Lower lobe of right lung (tissue), 2 donors: ENCODE measurements around the gene CHST1. TPM values are rescaled to one million over a fixed set of nuclear protein-coding genes. Genes with fewer than 3 reads are reported as not detected.

Source experiments
- ATAC-seq, 2 donors: fragments of 200-7000 bp; cut with Tn5 transposase; one replicate each; pipeline ENCODE4 v1.9.1; 2020 to 2022; ENCODE audit warnings: mild to moderate bottlenecking in 2 of 2, moderate library complexity in 2 of 2
- DNase-seq: peaks from one replicate; pipeline ENCODE4 v3.0.0-alpha.2; 2020
- H3K27ac ChIP-seq: fragments of 200-600 bp; one replicate; pipeline ENCODE4 v1.8.0; 2022
- H3K27me3 ChIP-seq: fragments of 200-600 bp; one replicate; pipeline ENCODE4 v1.8.0; 2022; ENCODE audit warnings: low read depth
- H3K36me3 ChIP-seq: fragments of 200-600 bp; one replicate; pipeline ENCODE4 v1.8.0; 2022; ENCODE audit warnings: mild to moderate bottlenecking
- H3K4me1 ChIP-seq: fragments of 200-600 bp; one replicate; pipeline ENCODE4 v1.8.0; 2022
- H3K4me3 ChIP-seq: fragments of 200-600 bp; one replicate; pipeline ENCODE4 v1.8.0; 2022; ENCODE audit warnings: mild to moderate bottlenecking
- H3K9me3 ChIP-seq: fragments of 200-600 bp; one replicate; pipeline ENCODE4 v1.8.0; 2022
- intact Hi-C: fragments of 100-400 bp; cut with DNase I; formaldehyde crosslinking; loops from one replicate; pipeline ENCODE4 v1.11.0; 2022
- total RNA-seq: library from RNA; stranded (reverse); fragmentation: NEBNext Ultra II Directional; extraction: Animal tissue kit (Norgen Biotek cat#: 25700); gene quantifications from one replicate; pipeline ENCODE4 v1.2.1, GENCODE V29; 2021
- TF ChIP-seq, protein P1 (sequence below): fragments of 200-600 bp; IDR thresholded peaks from one replicate; pipeline ENCODE4 v1.8.0; 2022; ENCODE audit warnings: antibody characterized with exemption, mild to moderate bottlenecking
- donor health status: DM: no; HTN: yes; CAD: no; lungs with severe emphysema.

CHST1 gene
- total RNA-seq, 1 donor from 2014 or later, result 4.6 TPM

DNA sequence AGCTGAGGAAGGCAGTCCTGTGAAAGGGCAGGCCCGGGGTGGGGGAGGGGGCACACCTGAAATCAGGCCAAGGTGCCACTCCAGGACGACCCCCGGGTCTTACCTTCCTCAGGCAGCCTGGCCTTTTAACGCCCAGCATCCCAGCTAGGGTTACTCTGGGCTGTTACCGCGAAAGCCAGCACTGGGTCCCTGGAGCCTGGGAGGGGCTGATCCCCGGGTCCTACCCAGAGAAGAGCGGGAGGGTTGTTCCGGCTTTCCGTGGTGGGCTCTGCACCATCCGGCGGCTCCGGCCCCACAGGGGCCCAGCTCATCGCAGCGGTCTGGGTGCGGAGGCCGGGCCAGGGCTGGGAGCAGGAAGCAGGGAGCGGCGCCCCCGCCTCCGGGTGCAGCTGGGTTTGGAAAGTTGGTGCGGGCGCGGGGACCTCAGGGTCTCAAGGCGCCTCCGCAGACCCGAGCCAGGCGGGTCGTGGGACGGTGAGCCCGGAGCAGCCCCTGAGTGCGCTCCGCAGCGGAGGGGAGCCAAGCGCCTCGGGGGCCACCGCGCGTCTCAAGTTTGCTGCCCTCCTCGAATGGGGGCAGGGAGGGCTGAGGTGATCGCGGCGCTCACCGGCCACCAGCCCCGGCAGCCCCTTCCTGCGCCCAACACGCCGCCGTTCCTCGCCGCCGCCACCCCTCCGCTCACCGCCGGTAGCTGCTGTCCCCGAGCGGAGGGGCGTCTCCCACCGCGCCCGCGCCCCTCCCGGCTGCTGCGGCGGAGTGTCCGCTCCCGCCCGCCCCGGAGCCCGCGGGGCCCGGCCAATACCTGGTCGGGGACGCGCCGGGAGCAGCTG lies 831 bp downstream of the CHST1 start:
- intact Hi-C loops, result no loop called here
- DNase-seq, result no peak
- no peaks in the 10 kb centered on the region for H3K36me3 ChIP-seq
- no peaks in the 10 kb centered on the region for H3K9me3 ChIP-seq
- ATAC-seq, result peak; percentile 28 to 40
- no peak overlapping the region for H3K27ac ChIP-seq
- peaks cover 49% of the 10 kb centered on the region for H3K27me3 ChIP-seq
- H3K4me1 ChIP-seq, result peaks cover 18% of the 10 kb centered on the region
- TF ChIP-seq, protein P1, sequence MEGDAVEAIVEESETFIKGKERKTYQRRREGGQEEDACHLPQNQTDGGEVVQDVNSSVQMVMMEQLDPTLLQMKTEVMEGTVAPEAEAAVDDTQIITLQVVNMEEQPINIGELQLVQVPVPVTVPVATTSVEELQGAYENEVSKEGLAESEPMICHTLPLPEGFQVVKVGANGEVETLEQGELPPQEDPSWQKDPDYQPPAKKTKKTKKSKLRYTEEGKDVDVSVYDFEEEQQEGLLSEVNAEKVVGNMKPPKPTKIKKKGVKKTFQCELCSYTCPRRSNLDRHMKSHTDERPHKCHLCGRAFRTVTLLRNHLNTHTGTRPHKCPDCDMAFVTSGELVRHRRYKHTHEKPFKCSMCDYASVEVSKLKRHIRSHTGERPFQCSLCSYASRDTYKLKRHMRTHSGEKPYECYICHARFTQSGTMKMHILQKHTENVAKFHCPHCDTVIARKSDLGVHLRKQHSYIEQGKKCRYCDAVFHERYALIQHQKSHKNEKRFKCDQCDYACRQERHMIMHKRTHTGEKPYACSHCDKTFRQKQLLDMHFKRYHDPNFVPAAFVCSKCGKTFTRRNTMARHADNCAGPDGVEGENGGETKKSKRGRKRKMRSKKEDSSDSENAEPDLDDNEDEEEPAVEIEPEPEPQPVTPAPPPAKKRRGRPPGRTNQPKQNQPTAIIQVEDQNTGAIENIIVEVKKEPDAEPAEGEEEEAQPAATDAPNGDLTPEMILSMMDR, result no peak
- peak overlapping the region; percentile 65 for H3K4me3 ChIP-seq

DNA sequence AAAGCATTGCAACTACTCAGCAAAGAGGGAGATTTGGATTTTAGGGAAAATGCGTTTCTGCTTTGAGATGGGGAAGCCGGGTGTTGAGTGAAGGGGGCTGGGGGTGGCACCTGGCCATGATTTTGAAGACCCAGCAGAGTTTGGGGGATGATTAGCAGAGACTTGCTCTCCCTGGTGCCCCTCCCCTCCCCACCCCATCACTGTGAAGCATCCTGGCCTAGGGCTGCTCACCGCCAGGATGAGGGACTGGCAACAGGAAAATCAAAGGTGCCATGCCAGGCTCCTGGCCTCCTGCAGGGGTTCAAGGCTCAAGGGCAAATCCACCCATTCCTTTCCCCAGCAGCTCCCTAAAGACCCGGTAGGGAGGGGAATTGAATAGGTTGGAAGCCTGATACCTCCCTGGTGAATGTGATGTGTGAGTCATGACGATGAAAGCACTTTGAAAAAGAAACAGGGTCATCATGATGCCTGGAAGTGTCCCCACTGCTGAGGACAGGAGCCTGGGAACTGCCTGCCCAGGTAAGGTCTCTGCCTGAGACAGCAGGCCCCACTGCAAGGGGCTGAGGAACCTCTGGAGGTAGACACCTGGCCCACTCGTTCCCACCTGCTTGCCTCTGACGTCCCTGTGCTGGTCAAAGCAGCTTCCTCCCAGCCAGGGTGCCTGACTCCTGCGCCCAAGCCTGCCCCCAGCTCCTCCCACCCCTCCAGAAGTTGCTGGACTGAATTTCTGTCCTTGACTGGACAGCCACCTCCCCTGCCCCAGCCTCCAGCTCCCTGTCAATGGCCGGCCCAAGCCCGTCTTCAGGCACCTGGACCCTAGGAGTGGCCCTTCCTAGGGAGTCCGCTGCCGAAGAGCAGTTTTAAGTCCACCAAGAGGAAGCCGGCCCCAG lies 1.7 kb downstream of the CHST1 start:
- Histone ChIP-seq H3K27ac (no peak overlapping the region), H3K27me3 (peaks cover 56% of the 10 kb centered on the region), H3K4me1 (peaks cover 22% of the 10 kb centered on the region), H3K4me3 (peak overlapping the region; percentile 65), H3K36me3 (no peaks in the 10 kb centered on the region), H3K9me3 (no peaks in the 10 kb centered on the region)
- TF ChIP-seq, protein P1, result no peak
- DNase-seq (no peak), ATAC-seq (no peak)
- intact Hi-C loops, result no loop called here

DNA sequence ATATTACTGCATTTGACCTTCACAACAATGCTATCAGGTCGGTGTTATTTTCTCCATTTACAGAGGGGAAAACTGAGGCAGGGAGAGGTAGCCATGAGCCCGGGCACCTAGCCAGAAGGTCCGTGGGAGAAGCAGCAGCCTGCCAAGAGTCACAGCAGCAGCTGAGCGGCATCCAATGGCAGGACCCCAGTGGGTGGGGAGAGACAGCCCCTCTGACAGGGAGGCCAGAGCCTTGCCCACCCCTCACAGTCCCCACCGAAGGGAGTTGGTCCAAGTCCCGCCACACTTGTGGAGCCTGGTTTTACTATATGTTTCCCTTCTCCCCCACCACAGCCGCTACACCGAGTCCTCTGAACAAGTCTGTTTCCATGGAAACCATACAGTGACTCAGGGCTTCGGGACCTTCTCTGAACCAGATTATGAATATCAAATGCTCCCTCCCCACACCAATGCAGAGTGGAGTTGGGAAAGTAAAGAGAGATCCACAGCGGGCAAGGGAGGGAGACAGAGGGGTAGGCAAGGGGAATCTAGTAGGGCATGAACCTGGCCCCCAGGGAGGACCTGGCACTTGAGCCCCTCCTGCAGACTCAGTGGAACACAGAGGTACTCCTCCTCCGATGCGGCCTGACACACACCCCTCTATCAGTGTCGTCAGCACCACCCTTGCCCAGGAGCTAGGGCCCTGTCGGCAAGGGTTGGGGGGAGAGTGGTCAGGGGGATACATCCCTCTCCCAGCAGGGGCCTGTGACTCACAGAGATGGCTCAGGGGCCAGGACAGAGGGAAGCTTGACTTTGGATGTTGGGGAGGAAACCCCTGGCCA lies 2.5 kb downstream of the CHST1 start:
- ATAC-seq (no peak), DNase-seq (no peak)
- intact Hi-C loops, result no loop called here
- no peaks in the 10 kb centered on the region for H3K36me3 ChIP-seq
- H3K27me3 ChIP-seq, result peaks cover 62% of the 10 kb centered on the region
- peaks cover 29% of the 10 kb centered on the region for H3K4me1 ChIP-seq
- H3K27ac ChIP-seq, result no peak overlapping the region
- H3K9me3 ChIP-seq, result no peaks in the 10 kb centered on the region
- no peak overlapping the region for H3K4me3 ChIP-seq
- TF ChIP-seq, protein P1, result no peak

DNA sequence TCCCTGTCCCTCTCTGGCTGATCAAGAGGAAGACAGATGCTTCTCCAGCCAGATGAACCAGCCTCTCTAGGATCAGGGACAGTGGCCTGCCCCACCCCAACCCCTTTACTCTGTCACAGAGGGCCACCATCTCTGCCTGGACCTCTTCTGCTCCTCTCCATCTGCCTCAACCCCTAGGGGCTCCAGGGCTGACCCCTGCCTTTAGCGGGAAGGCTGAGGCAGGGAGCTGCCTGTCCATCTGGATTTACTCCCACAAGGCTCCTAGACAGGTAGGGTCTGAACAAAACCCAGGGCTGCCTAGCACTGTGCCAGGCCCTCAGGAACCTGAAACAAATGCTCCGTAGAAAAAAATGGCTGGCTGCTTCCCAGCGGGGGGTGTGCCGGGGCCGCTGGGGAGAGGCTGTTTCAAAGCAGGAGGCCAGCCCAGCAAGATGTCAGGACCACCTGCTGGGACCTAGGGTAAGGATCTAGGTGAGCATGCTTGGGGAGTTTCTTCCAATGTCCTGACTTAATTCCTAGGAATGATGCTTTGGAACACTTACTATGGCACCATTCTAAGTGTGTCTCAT lies 3.2 kb downstream of the CHST1 start:
- Histone ChIP-seq H3K9me3 (no peaks in the 10 kb centered on the region), H3K27me3 (peaks cover 62% of the 10 kb centered on the region), H3K4me1 (peaks cover 30% of the 10 kb centered on the region), H3K4me3 (no peak overlapping the region), H3K27ac (no peak overlapping the region), H3K36me3 (no peaks in the 10 kb centered on the region)
- ATAC-seq (no peak), DNase-seq (no peak)
- TF ChIP-seq, protein P1, result no peak
- intact Hi-C loops, result no loop called here
